Upper lobe of left lung (tissue), 4 donors: ENCODE results near the gene MYO1E.

Experiments
- CTCF ChIP-seq, 6 experiments: fragments of 450-650 bp in 4 of 6; fragments of 200-600 bp in 2 of 6; sonication (generic) in 2 of 6; IDR thresholded peaks; one replicate each; pipeline ENCODE4 v1.5.1; 2016 to 2019; ENCODE audit warnings: antibody characterized with exemption in 6 of 6
- POLR2A ChIP-seq, 4 donors: fragments of 450-650 bp; IDR thresholded peaks; one replicate each; pipeline ENCODE4 v1.5.1; 2016 to 2017; ENCODE audit warnings: antibody characterized with exemption in 4 of 4, mild to moderate bottlenecking in 2 of 4

DNA sequence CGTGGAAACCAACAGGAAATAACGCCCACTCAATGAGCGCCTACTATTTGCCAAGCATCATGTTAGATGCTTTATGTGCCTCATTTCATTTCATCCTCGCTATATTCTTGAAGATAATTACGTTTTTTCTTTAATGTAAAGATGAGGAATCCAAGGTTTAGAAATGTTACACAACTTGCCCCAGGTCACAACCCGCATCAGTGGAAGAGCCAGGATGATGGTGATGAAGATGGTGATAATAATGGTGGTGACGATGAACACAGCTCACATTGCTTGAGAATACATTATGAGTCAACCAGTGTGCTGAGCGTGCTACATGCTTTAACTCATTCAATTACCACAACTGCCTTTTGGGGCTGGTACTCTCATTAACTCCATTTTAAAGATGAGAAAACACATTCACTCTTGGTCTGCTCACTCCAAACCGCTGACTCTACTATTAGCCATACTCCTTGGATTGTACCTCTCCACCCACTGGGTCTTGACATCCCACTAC is 21.5 kb upstream of the MYO1E start:
- TF ChIP-seq CTCF (IDR thresholded peaks at IDR 0.05): no peak
- TF ChIP-seq POLR2A (IDR thresholded peaks at IDR 0.05): no peak
